SK-N-SH (cell line): ENCODE measurements around the gene AVP. TPM values are rescaled to one million over a fixed set of nuclear protein-coding genes. Genes with fewer than 3 reads are reported as not detected.

Source experiments
- CTCF ChIA-PET: fragments of 300-600, 350-600 bp; formaldehyde crosslinking; extraction: SDS; loops from one replicate; lab custom pipeline; 2021; lab: Yijun Ruan, JAX
- POLR2A ChIA-PET: fragments of 350-600 bp; sonication (Branson Sonifier 250); formaldehyde crosslinking; extraction: SDS; loops from one replicate; lab custom pipeline; 2020; ENCODE audit warnings: antibody characterized with exemption, inconsistent platforms; lab: Yijun Ruan, JAX
- DNase-seq: peaks from one replicate; pipeline ENCODE4 v3.0.0; 2012
- H2AFZ ChIP-seq: fragments of 200-600 bp; sonication (generic); 2 replicates; pipeline ENCODE4 v1.8.1; 2016; ENCODE audit warnings: antibody characterized with exemption, mild to moderate bottlenecking, low read depth
- H3F3A ChIP-seq: fragments of 200-600 bp; sonication (generic); replicated peaks from 2 replicates; pipeline ENCODE3; 2016; ENCODE audit warnings: antibody characterized with exemption, mild to moderate bottlenecking; ENCODE audit not compliant: insufficient read depth
- H3K27ac ChIP-seq, 2 experiments: fragments of 200-500 bp in 1 of 2; fragments of 200-600 bp in 1 of 2; sonication (Bioruptor generic) in 1 of 2; sonication (generic), shearing (Covaris generic) in 1 of 2; 2 replicates each; pipeline versions ENCODE4 v1.5.1 to v1.6.1; 2014 to 2016; ENCODE audit warnings: low read depth in 2 of 2, inconsistent platforms in 1 of 2, low read length in 1 of 2, mild to moderate bottlenecking in 1 of 2, mixed read lengths in 1 of 2
- H3K27me3 ChIP-seq: fragments of 200-600 bp; sonication (generic), shearing (Covaris generic); 2 replicates; pipeline ENCODE4 v1.6.1; 2016; ENCODE audit warnings: mixed run types; ENCODE audit not compliant: insufficient read depth
- H3K36me3 ChIP-seq, 2 experiments: fragments of 200-500 bp in 1 of 2; fragments of 200-600 bp in 1 of 2; sonication (Bioruptor generic) in 1 of 2; sonication (generic) in 1 of 2; replicated peaks in 1 of 2; 2 replicates each; pipeline versions ENCODE3 to v1.5.1; 2014 to 2016; ENCODE audit warnings: low read length in 1 of 2, mild to moderate bottlenecking in 1 of 2; ENCODE audit not compliant: insufficient read depth in 2 of 2, control insufficient read depth in 1 of 2
- H3K4me1 ChIP-seq, 2 experiments: fragments of 200-500 bp in 1 of 2; fragments of 200-600 bp in 1 of 2; sonication (Bioruptor generic) in 1 of 2; sonication (generic), shearing (Covaris generic) in 1 of 2; 2 replicates each; pipeline versions ENCODE4 v1.5.1 to v1.6.1; 2014 to 2016; ENCODE audit warnings: low read depth in 1 of 2, low read length in 1 of 2, mixed run types in 1 of 2; ENCODE audit not compliant: insufficient read depth in 2 of 2, control insufficient read depth in 1 of 2
- H3K4me2 ChIP-seq: fragments of 200-600 bp; sonication (generic), shearing (Covaris generic); 2 replicates; pipeline ENCODE4 v1.6.1; 2017; ENCODE audit warnings: mixed run types
- H3K4me3 ChIP-seq, 2 experiments: fragments of 200-500 bp in 1 of 2; fragments of 200-600 bp in 1 of 2; sonication (Bioruptor generic) in 1 of 2; sonication (generic), shearing (Covaris generic) in 1 of 2; 2 replicates each; pipeline versions ENCODE4 v1.5.1 to v1.8.1; 2014 to 2016; ENCODE audit warnings: low read depth in 2 of 2, inconsistent platforms in 1 of 2, low read length in 1 of 2, mild to moderate bottlenecking in 1 of 2, mixed read lengths in 1 of 2, moderate library complexity in 1 of 2
- H3K79me2 ChIP-seq: fragments of 200-600 bp; sonication (generic); 2 replicates; pipeline ENCODE4 v1.8.1; 2017; ENCODE audit warnings: mild to moderate bottlenecking; ENCODE audit not compliant: insufficient read depth
- H3K9ac ChIP-seq: fragments of 200-600 bp; sonication (generic); 2 replicates; pipeline ENCODE4 v1.6.1; 2017; ENCODE audit warnings: mixed run types
- H3K9me2 ChIP-seq: fragments of 200-600 bp; sonication (generic); 2 replicates; pipeline ENCODE4 v1.6.1; 2017; ENCODE audit warnings: mixed run types
- H3K9me3 ChIP-seq: fragments of 200-600 bp; sonication (generic); 2 replicates; pipeline ENCODE4 v1.6.1; 2017; ENCODE audit warnings: mixed run types, mild to moderate bottlenecking, moderate library complexity
- H4K20me1 ChIP-seq: fragments of 200-600 bp; sonication (generic); 2 replicates; pipeline ENCODE4 v1.6.1; 2017; ENCODE audit warnings: mild to moderate bottlenecking, mixed run types; ENCODE audit not compliant: insufficient read depth
- CHD2 ChIP-seq: fragments of 150-350 bp; IDR thresholded peaks from 2 replicates; pipeline ENCODE4 v1.6.1; 2018; ENCODE audit warnings: low read length; ENCODE audit not compliant: partially characterized antibody
- ELF1 ChIP-seq: IDR thresholded peaks from 2 replicates; pipeline ENCODE4 v1.4.0; 2012
- EP300 ChIP-seq, 2 experiments: IDR thresholded peaks; 2 replicates each; pipeline versions ENCODE4 v1.4.0 to v1.6.1; 2012; ENCODE audit warnings: borderline replicate concordance in 1 of 2, low read depth in 1 of 2, low read length in 1 of 2
- GABPA ChIP-seq: IDR thresholded peaks from 2 replicates; pipeline ENCODE4 v1.4.0; 2012; ENCODE audit warnings: low read depth, mild to moderate bottlenecking
- GATA2 ChIP-seq: sonication (generic); formaldehyde crosslinking; IDR thresholded peaks from 2 replicates; pipeline ENCODE4 v1.5.0; 2020; ENCODE audit warnings: mild to moderate bottlenecking, missing genetic modification reagents
- MEF2A ChIP-seq: IDR thresholded peaks from 2 replicates; pipeline ENCODE4 v1.4.0; 2012; ENCODE audit warnings: low read depth, borderline replicate concordance
- NRF1 ChIP-seq: IDR thresholded peaks from 2 replicates; pipeline ENCODE4 v1.6.1; 2012; ENCODE audit warnings: low read depth, mild to moderate bottlenecking, low read length
- POLR2AphosphoS5 ChIP-seq: IDR thresholded peaks from 2 replicates; pipeline ENCODE4 v1.6.1; 2012; ENCODE audit warnings: low read depth, low read length
- RAD21 ChIP-seq: IDR thresholded peaks from 2 replicates; pipeline ENCODE4 v1.6.1; 2012; ENCODE audit warnings: mild to moderate bottlenecking, low read length
- RFX5 ChIP-seq: IDR thresholded peaks from 2 replicates; pipeline ENCODE4 v1.6.1; 2012; ENCODE audit warnings: mild to moderate bottlenecking, improper control_type of control experiment, low read length
- SIN3A ChIP-seq: IDR thresholded peaks from 2 replicates; pipeline ENCODE4 v1.6.1; 2012; ENCODE audit warnings: low read depth, mild to moderate bottlenecking, low read length, moderate library complexity, borderline replicate concordance
- SMC3 ChIP-seq: IDR thresholded peaks from 2 replicates; pipeline ENCODE4 v1.6.1; 2012; ENCODE audit warnings: low read depth, low read length, improper control_type of control experiment
- TAF1 ChIP-seq: IDR thresholded peaks from 2 replicates; pipeline ENCODE4 v1.6.1; 2012; ENCODE audit warnings: low read depth, mild to moderate bottlenecking, low read length, moderate library complexity, borderline replicate concordance
- TEAD4 ChIP-seq: IDR thresholded peaks from 2 replicates; pipeline ENCODE4 v1.4.0; 2012; ENCODE audit warnings: mild to moderate bottlenecking, borderline replicate concordance; ENCODE audit not compliant: insufficient read depth
- YY1 ChIP-seq: IDR thresholded peaks from 2 replicates; pipeline ENCODE4 v1.4.0; 2012; ENCODE audit warnings: low read depth, mild to moderate bottlenecking
- WGBS: methylation state at CpG from one replicate; pipeline ENCODE4 v1.1.6; 2017; ENCODE audit warnings: low lambda C conversion rate; 5-methylcytosine and 5-hydroxymethylcytosine counted together
- polyA plus RNA-seq, 3 experiments: library from polyadenylated mRNA; depleted of rRNA; stranded (reverse); fragments of >200 nt; gene quantifications; 2 replicates each; pipeline ENCODE4 v1.2.3, GENCODE V29; 2012
- TF ChIP-seq, protein P1 (sequence below): fragments of 200-600 bp; sonication (generic); IDR thresholded peaks from 2 replicates; pipeline ENCODE4 v1.6.1; 2017; ENCODE audit warnings: antibody characterized with exemption, mild to moderate bottlenecking, moderate library complexity
- TF ChIP-seq, protein P2 (sequence below): IDR thresholded peaks from 2 replicates; pipeline ENCODE4 v1.6.1; 2012; ENCODE audit warnings: mild to moderate bottlenecking, low read depth, low read length, moderate library complexity

The AVP gene
- polyA plus RNA-seq, 1 of the 3 experiments (the other 2 are of a cell fraction): not detected

DNA sequence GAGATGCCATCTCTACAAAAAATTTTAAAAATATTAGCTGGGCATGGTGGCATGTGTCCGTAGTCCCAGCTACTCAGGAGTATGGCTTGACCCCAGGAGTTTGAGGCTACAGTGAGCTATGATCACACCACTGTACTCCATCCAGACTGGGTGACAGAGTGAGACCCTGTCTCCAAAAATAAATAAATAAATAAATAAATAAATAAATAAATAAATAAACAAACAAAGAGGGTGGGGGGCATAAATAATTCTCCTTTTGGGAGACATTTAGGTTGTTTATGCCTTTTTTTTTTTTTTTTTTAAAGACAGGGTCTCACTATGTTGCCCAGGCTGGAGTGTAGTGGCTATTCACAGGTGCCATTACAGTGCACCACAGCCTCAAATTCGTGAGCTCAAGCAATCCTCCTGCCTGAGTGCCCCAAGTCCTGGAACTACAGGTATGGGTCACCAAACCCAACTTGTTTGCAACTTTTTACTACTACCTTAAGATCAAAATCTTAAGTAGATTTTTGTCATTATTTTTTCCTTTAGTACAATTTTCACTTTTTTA is 45.6 kb upstream of the AVP start:
- no peak overlapping the region for H3K4me3 ChIP-seq
- H2AFZ ChIP-seq: no peak overlapping the region
- H3K9me2 ChIP-seq: no peaks in the 10 kb centered on the region
- TF ChIP-seq EP300 (IDR thresholded peaks at IDR 0.05; ENCODE audit: borderline replicate concordance in 1 of 2, low read depth in 1 of 2, low read length in 1 of 2) (no peak), YY1 (no peak), TAF1 (no peak), TEAD4 (no peak), GATA2 (CRISPR knock-in tag) (no peak), RFX5 (no peak), ELF1 (no peak), POLR2AphosphoS5 (no peak), RAD21 (no peak), CHD2 (no peak), GABPA (no peak), MEF2A (no peak), NRF1 (no peak), SMC3 (no peak), SIN3A (no peak)
- TF ChIP-seq, protein P1, sequence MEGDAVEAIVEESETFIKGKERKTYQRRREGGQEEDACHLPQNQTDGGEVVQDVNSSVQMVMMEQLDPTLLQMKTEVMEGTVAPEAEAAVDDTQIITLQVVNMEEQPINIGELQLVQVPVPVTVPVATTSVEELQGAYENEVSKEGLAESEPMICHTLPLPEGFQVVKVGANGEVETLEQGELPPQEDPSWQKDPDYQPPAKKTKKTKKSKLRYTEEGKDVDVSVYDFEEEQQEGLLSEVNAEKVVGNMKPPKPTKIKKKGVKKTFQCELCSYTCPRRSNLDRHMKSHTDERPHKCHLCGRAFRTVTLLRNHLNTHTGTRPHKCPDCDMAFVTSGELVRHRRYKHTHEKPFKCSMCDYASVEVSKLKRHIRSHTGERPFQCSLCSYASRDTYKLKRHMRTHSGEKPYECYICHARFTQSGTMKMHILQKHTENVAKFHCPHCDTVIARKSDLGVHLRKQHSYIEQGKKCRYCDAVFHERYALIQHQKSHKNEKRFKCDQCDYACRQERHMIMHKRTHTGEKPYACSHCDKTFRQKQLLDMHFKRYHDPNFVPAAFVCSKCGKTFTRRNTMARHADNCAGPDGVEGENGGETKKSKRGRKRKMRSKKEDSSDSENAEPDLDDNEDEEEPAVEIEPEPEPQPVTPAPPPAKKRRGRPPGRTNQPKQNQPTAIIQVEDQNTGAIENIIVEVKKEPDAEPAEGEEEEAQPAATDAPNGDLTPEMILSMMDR: no peak
- TF ChIP-seq, protein P2, sequence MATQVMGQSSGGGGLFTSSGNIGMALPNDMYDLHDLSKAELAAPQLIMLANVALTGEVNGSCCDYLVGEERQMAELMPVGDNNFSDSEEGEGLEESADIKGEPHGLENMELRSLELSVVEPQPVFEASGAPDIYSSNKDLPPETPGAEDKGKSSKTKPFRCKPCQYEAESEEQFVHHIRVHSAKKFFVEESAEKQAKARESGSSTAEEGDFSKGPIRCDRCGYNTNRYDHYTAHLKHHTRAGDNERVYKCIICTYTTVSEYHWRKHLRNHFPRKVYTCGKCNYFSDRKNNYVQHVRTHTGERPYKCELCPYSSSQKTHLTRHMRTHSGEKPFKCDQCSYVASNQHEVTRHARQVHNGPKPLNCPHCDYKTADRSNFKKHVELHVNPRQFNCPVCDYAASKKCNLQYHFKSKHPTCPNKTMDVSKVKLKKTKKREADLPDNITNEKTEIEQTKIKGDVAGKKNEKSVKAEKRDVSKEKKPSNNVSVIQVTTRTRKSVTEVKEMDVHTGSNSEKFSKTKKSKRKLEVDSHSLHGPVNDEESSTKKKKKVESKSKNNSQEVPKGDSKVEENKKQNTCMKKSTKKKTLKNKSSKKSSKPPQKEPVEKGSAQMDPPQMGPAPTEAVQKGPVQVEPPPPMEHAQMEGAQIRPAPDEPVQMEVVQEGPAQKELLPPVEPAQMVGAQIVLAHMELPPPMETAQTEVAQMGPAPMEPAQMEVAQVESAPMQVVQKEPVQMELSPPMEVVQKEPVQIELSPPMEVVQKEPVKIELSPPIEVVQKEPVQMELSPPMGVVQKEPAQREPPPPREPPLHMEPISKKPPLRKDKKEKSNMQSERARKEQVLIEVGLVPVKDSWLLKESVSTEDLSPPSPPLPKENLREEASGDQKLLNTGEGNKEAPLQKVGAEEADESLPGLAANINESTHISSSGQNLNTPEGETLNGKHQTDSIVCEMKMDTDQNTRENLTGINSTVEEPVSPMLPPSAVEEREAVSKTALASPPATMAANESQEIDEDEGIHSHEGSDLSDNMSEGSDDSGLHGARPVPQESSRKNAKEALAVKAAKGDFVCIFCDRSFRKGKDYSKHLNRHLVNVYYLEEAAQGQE: no peak
- H4K20me1 ChIP-seq: peaks cover 1% of the 10 kb centered on the region
- CTCF ChIA-PET: interaction anchor here (1.3 to 1.5 kb wide), 3 partner anchors 11 to 77 kb away, joined by 3 to 12 read pairs (median 5); no protein-coding TSS in a partner anchor
- 97% methylated on average over 2 of the region's 2 CpGs for whole genome bisulfite sequencing
- no peak overlapping the region for H3K9ac ChIP-seq
- H3K36me3 ChIP-seq: no peaks in the 10 kb centered on the region
- H3K79me2 ChIP-seq: peaks cover 46% of the 10 kb centered on the region
- peaks cover 7% of the 10 kb centered on the region for H3F3A ChIP-seq
- no peak overlapping the region for H3K4me2 ChIP-seq
- no peak overlapping the region for H3K27ac ChIP-seq
- POLR2A ChIA-PET: no interaction called here
- DNase-seq: no peak
- H3K4me1 ChIP-seq: peaks cover 0 to 5% of the 10 kb centered on the region in 2 experiments; a peak in 1 of 4 replicates
- no peaks in the 10 kb centered on the region for H3K27me3 ChIP-seq
- H3K9me3 ChIP-seq: no peaks in the 10 kb centered on the region
